SK-N-SH (cell line): ENCODE data around the gene ZNF585A. TPM values are rescaled to one million over a fixed set of nuclear protein-coding genes. Genes with fewer than 3 reads are reported as not detected.
A peak's percentile ranks its signal among the peaks of the same experiment; 100 is the strongest.

Source experiments
- CTCF ChIA-PET: fragments of 300-600, 350-600 bp; formaldehyde crosslinking; extraction: SDS; loops from one replicate; lab custom pipeline; 2021; lab: Yijun Ruan, JAX
- POLR2A ChIA-PET: fragments of 350-600 bp; sonication (Branson Sonifier 250); formaldehyde crosslinking; extraction: SDS; loops from one replicate; lab custom pipeline; 2020; ENCODE audit warnings: antibody characterized with exemption, inconsistent platforms; lab: Yijun Ruan, JAX
- DNase-seq: peaks from one replicate; pipeline ENCODE4 v3.0.0; 2012
- H2AFZ ChIP-seq: fragments of 200-600 bp; sonication (generic); 2 replicates; pipeline ENCODE4 v1.8.1; 2016; ENCODE audit warnings: antibody characterized with exemption, mild to moderate bottlenecking, low read depth
- H3F3A ChIP-seq: fragments of 200-600 bp; sonication (generic); replicated peaks from 2 replicates; pipeline ENCODE3; 2016; ENCODE audit warnings: antibody characterized with exemption, mild to moderate bottlenecking; ENCODE audit not compliant: insufficient read depth
- H3K27ac ChIP-seq, 2 experiments: fragments of 200-500 bp in 1 of 2; fragments of 200-600 bp in 1 of 2; sonication (Bioruptor generic) in 1 of 2; sonication (generic), shearing (Covaris generic) in 1 of 2; 2 replicates each; pipeline versions ENCODE4 v1.5.1 to v1.6.1; 2014 to 2016; ENCODE audit warnings: low read depth in 2 of 2, inconsistent platforms in 1 of 2, low read length in 1 of 2, mild to moderate bottlenecking in 1 of 2, mixed read lengths in 1 of 2
- H3K27me3 ChIP-seq: fragments of 200-600 bp; sonication (generic), shearing (Covaris generic); 2 replicates; pipeline ENCODE4 v1.6.1; 2016; ENCODE audit warnings: mixed run types; ENCODE audit not compliant: insufficient read depth
- H3K36me3 ChIP-seq, 2 experiments: fragments of 200-500 bp in 1 of 2; fragments of 200-600 bp in 1 of 2; sonication (Bioruptor generic) in 1 of 2; sonication (generic) in 1 of 2; replicated peaks in 1 of 2; 2 replicates each; pipeline versions ENCODE3 to v1.5.1; 2014 to 2016; ENCODE audit warnings: low read length in 1 of 2, mild to moderate bottlenecking in 1 of 2; ENCODE audit not compliant: insufficient read depth in 2 of 2, control insufficient read depth in 1 of 2
- H3K4me1 ChIP-seq, 2 experiments: fragments of 200-500 bp in 1 of 2; fragments of 200-600 bp in 1 of 2; sonication (Bioruptor generic) in 1 of 2; sonication (generic), shearing (Covaris generic) in 1 of 2; 2 replicates each; pipeline versions ENCODE4 v1.5.1 to v1.6.1; 2014 to 2016; ENCODE audit warnings: low read depth in 1 of 2, low read length in 1 of 2, mixed run types in 1 of 2; ENCODE audit not compliant: insufficient read depth in 2 of 2, control insufficient read depth in 1 of 2
- H3K4me2 ChIP-seq: fragments of 200-600 bp; sonication (generic), shearing (Covaris generic); 2 replicates; pipeline ENCODE4 v1.6.1; 2017; ENCODE audit warnings: mixed run types
- H3K4me3 ChIP-seq, 2 experiments: fragments of 200-500 bp in 1 of 2; fragments of 200-600 bp in 1 of 2; sonication (Bioruptor generic) in 1 of 2; sonication (generic), shearing (Covaris generic) in 1 of 2; 2 replicates each; pipeline versions ENCODE4 v1.5.1 to v1.8.1; 2014 to 2016; ENCODE audit warnings: low read depth in 2 of 2, inconsistent platforms in 1 of 2, low read length in 1 of 2, mild to moderate bottlenecking in 1 of 2, mixed read lengths in 1 of 2, moderate library complexity in 1 of 2
- H3K79me2 ChIP-seq: fragments of 200-600 bp; sonication (generic); 2 replicates; pipeline ENCODE4 v1.8.1; 2017; ENCODE audit warnings: mild to moderate bottlenecking; ENCODE audit not compliant: insufficient read depth
- H3K9ac ChIP-seq: fragments of 200-600 bp; sonication (generic); 2 replicates; pipeline ENCODE4 v1.6.1; 2017; ENCODE audit warnings: mixed run types
- H3K9me2 ChIP-seq: fragments of 200-600 bp; sonication (generic); 2 replicates; pipeline ENCODE4 v1.6.1; 2017; ENCODE audit warnings: mixed run types
- H3K9me3 ChIP-seq: fragments of 200-600 bp; sonication (generic); 2 replicates; pipeline ENCODE4 v1.6.1; 2017; ENCODE audit warnings: mixed run types, mild to moderate bottlenecking, moderate library complexity
- H4K20me1 ChIP-seq: fragments of 200-600 bp; sonication (generic); 2 replicates; pipeline ENCODE4 v1.6.1; 2017; ENCODE audit warnings: mild to moderate bottlenecking, mixed run types; ENCODE audit not compliant: insufficient read depth
- CHD2 ChIP-seq: fragments of 150-350 bp; IDR thresholded peaks from 2 replicates; pipeline ENCODE4 v1.6.1; 2018; ENCODE audit warnings: low read length; ENCODE audit not compliant: partially characterized antibody
- ELF1 ChIP-seq: IDR thresholded peaks from 2 replicates; pipeline ENCODE4 v1.4.0; 2012
- EZH2phosphoT487 ChIP-seq: fragments of 200-600 bp; sonication (generic); IDR thresholded peaks from 2 replicates; pipeline ENCODE4 v1.6.1; 2017; ENCODE audit warnings: low read depth, mixed run types, mild to moderate bottlenecking, antibody characterized with exemption, moderate library complexity, borderline replicate concordance
- FOXJ3 ChIP-seq: sonication (generic); formaldehyde crosslinking; IDR thresholded peaks from 2 replicates; pipeline ENCODE4 v1.5.1; 2020; ENCODE audit warnings: mild to moderate bottlenecking, missing genetic modification reagents
- GABPA ChIP-seq: IDR thresholded peaks from 2 replicates; pipeline ENCODE4 v1.4.0; 2012; ENCODE audit warnings: low read depth, mild to moderate bottlenecking
- GATA2 ChIP-seq: sonication (generic); formaldehyde crosslinking; IDR thresholded peaks from 2 replicates; pipeline ENCODE4 v1.5.0; 2020; ENCODE audit warnings: mild to moderate bottlenecking, missing genetic modification reagents
- MAX ChIP-seq: IDR thresholded peaks from 2 replicates; pipeline ENCODE4 v1.4.0; 2012; ENCODE audit warnings: low read depth
- MEF2A ChIP-seq: IDR thresholded peaks from 2 replicates; pipeline ENCODE4 v1.4.0; 2012; ENCODE audit warnings: low read depth, borderline replicate concordance
- MXI1 ChIP-seq: IDR thresholded peaks from 2 replicates; pipeline ENCODE4 v1.6.1; 2012; ENCODE audit warnings: mild to moderate bottlenecking, low read depth, low read length, improper control_type of control experiment
- NFIC ChIP-seq: IDR thresholded peaks from 2 replicates; pipeline ENCODE4 v1.4.0; 2012; ENCODE audit warnings: borderline replicate concordance
- NRF1 ChIP-seq: IDR thresholded peaks from 2 replicates; pipeline ENCODE4 v1.6.1; 2012; ENCODE audit warnings: low read depth, mild to moderate bottlenecking, low read length
- PBX3 ChIP-seq: IDR thresholded peaks from 2 replicates; pipeline ENCODE4; 2012
- POLR2AphosphoS5 ChIP-seq: IDR thresholded peaks from 2 replicates; pipeline ENCODE4 v1.6.1; 2012; ENCODE audit warnings: low read depth, low read length
- RXRA ChIP-seq: IDR thresholded peaks from 2 replicates; pipeline ENCODE4 v1.4.0; 2012; ENCODE audit warnings: low read depth, mild to moderate bottlenecking, borderline replicate concordance
- TAF1 ChIP-seq: IDR thresholded peaks from 2 replicates; pipeline ENCODE4 v1.6.1; 2012; ENCODE audit warnings: low read depth, mild to moderate bottlenecking, low read length, moderate library complexity, borderline replicate concordance
- TCF12 ChIP-seq: IDR thresholded peaks from 2 replicates; pipeline ENCODE4 v1.4.0; 2012
- YY1 ChIP-seq: IDR thresholded peaks from 2 replicates; pipeline ENCODE4 v1.4.0; 2012; ENCODE audit warnings: low read depth, mild to moderate bottlenecking
- WGBS: methylation state at CpG from one replicate; pipeline ENCODE4 v1.1.6; 2017; ENCODE audit warnings: low lambda C conversion rate; 5-methylcytosine and 5-hydroxymethylcytosine counted together
- polyA plus RNA-seq, 3 experiments: library from polyadenylated mRNA; depleted of rRNA; stranded (reverse); fragments of >200 nt; gene quantifications; 2 replicates each; pipeline ENCODE4 v1.2.3, GENCODE V29; 2012

ZNF585A gene
- 9.8 and 13.0 TPM in 2 replicates for polyA plus RNA-seq (2012; rRNA removed)
- 15.2 and 18.6 TPM in 2 replicates for polyA plus RNA-seq (2012; cell fraction: cytosol; rRNA removed)
- 7.2 and 9.6 TPM in 2 replicates for polyA plus RNA-seq (2012; cell fraction: nucleus; rRNA removed)

GRCh38 chr19:37172368-37173366 lies at the start of gene ZNF585A:
Gene ZNF585A, minus strand, starts transcription at chr19:37172695. Its CDS starts 2,785 bp downstream, at chr19:37169910.
- CTCF ChIA-PET, result interaction anchor here (0.9 kb wide), 1 partner anchor 14 kb away, joined by 4 read pairs; no protein-coding TSS in a partner anchor

GRCh38 chr19:37221136-37221535 lies 48.6 kb upstream of the ZNF585A start:
- Histone ChIP-seq H2AFZ (no peak overlapping the region), H3K4me3 (no peak overlapping the region), H3K79me2 (peaks cover 31% of the 10 kb centered on the region), H3K27me3 (no peaks in the 10 kb centered on the region), H3K9me2 (no peaks in the 10 kb centered on the region), H3F3A (peaks cover 6% of the 10 kb centered on the region), H3K36me3 (peaks cover 2 to 56% of the 10 kb centered on the region in 2 experiments), H3K9me3 (peaks cover 11% of the 10 kb centered on the region; the same call in 1 of the 2 replicates), H3K4me2 (no peak overlapping the region), H3K27ac (no peak overlapping the region), H4K20me1 (no peaks in the 10 kb centered on the region), H3K9ac (no peak overlapping the region), H3K4me1 (peaks cover 0 to 6% of the 10 kb centered on the region in 2 experiments; a peak in 1 of 4 replicates)
- ChIA-PET POLR2A (no interaction called here), CTCF (no interaction called here)
- no peak for DNase-seq
- no peak for TF ChIP-seq PBX3
- TF ChIP-seq NFIC, result no peak
- no peak for TF ChIP-seq GATA2 (CRISPR knock-in tag)
- TF ChIP-seq FOXJ3 (CRISPR knock-in tag), result no peak
- TF ChIP-seq EZH2phosphoT487, result no peak
- WGBS, result 75% methylated on average over 2 of the region's 2 CpGs

More at GRCh38 chr19:37172368-37173366, at the start of gene ZNF585A:
- H3F3A ChIP-seq, result peaks cover 6% of the 10 kb centered on the region
- POLR2A ChIA-PET, result interaction anchor here (1.0 kb wide), 1 partner anchor 95 kb away, joined by 5 read pairs; the partner anchor contains the start of gene ZNF420
- 5% methylated on average over 30 of the region's 30 CpGs for WGBS
- peak within 1 kb of the TSS; percentile 69 for H3K9ac ChIP-seq
- H3K27me3 ChIP-seq, result no peaks in the 10 kb centered on the region
- TF ChIP-seq CHD2, result peak; percentile 92
- peak; percentile 98 for TF ChIP-seq POLR2AphosphoS5
- peak; percentile 56; the same call in 1 of the 2 replicates for TF ChIP-seq NRF1
- TF ChIP-seq TAF1, result peak; percentile 16; the same call in 1 of the 2 replicates
- no peak for TF ChIP-seq RXRA
- no peak for TF ChIP-seq MEF2A
- peak; percentile 82 for TF ChIP-seq ELF1
- TF ChIP-seq MAX, result 0 out of 2 replicates have a peak, but pooled peaks have one; percentile 50
- no peak for TF ChIP-seq NFIC
- TF ChIP-seq PBX3, result no peak
- peak; percentile 79 for TF ChIP-seq GABPA
- peak; percentile 100 for TF ChIP-seq YY1
- no peak for TF ChIP-seq TCF12
- peak; percentile 30; the same call in 1 of the 2 replicates for TF ChIP-seq MXI1
- peak within 1 kb of the TSS; percentile 71 to 91 for H3K4me3 ChIP-seq
- peaks cover 16% of the 10 kb centered on the region for H3K79me2 ChIP-seq
- H3K27ac ChIP-seq, result peak within 1 kb of the TSS; percentile 39 to 43; a peak in 3 of 4 replicates
- peak; percentile 81 for DNase-seq
- H3K36me3 ChIP-seq, result peaks cover 25 to 33% of the 10 kb centered on the region in 2 experiments
- no peaks in the 10 kb centered on the region for H3K4me1 ChIP-seq
- peak within 1 kb of the TSS; percentile 77 for H3K4me2 ChIP-seq
- H2AFZ ChIP-seq, result peak within 1 kb of the TSS; percentile 97
- H4K20me1 ChIP-seq, result no peaks in the 10 kb centered on the region
- H3K9me2 ChIP-seq, result no peaks in the 10 kb centered on the region
- peaks cover 6% of the 10 kb centered on the region; the same call in 1 of the 2 replicates for H3K9me3 ChIP-seq
